Measurements from ENCODE around the gene IL17C. TPM values are rescaled to one million over a fixed set of nuclear protein-coding genes. Genes with fewer than 3 reads are reported as not detected.

Gene IL17C
- total and polyA plus RNA-seq, 10 of the 15 experiments (the other 5 are each of a cell fraction or from before 2014, with no cell fraction given): not detected

- TF ChIP-seq TCF12 (IDR thresholded peaks at IDR 0.05; ENCODE audit: low read depth, low read length) (peak; percentile 87), TCF3 (IDR thresholded peaks at IDR 0.05; ENCODE audit: borderline replicate concordance, insufficient read depth, low read depth, low read length) (peak; percentile 88), NR2F1 (conservative IDR thresholded peaks at IDR 0.05) (peak; percentile 55; the same call in 1 of the 2 replicates), EP300 (IDR thresholded peaks at IDR 0.05; ENCODE audit: borderline replicate concordance in 1 of 2, control insufficient read depth in 1 of 2, low read depth in 2 of 2, low read length in 2 of 2) (peak; percentile 30 to 36; a peak in 1 of 4 replicates), RELA (IDR thresholded peaks at IDR 0.05; ENCODE audit: borderline replicate concordance, partially characterized antibody) (peak; percentile 0), ZNF24 (IDR thresholded peaks at IDR 0.05) (no peak), LARP7 (IDR thresholded peaks at IDR 0.05) (0 out of 2 replicates have a peak, but pooled peaks have one; percentile 57), HCFC1 (IDR thresholded peaks at IDR 0.05; ENCODE audit: low read length) (no peak), EGR1 (IDR thresholded peaks at IDR 0.05; ENCODE audit: borderline replicate concordance in 1 of 2, low read depth in 2 of 2, low read length in 2 of 2) (peak in 1 of 2 experiments; percentile 95; a peak in 2 of 3 replicates), IRF3 (IDR thresholded peaks at IDR 0.05) (no peak), NBN (IDR thresholded peaks at IDR 0.05) (peak; percentile 55; the same call in 1 of the 2 replicates)
These were observed 4.0 kb upstream of the IL17C start (continued) for GRCh38 chr16:88634141-88634993.
